ENCODE results near the gene SESN3. TPM values are rescaled to one million over a fixed set of nuclear protein-coding genes. Genes with fewer than 3 reads are reported as not detected.
A peak's percentile ranks its signal among the peaks of the same experiment; 100 is the strongest.

Gene SESN3
- total and polyA plus RNA-seq, 12 donors = 5.9 to 90.0 (median 36.6) TPM

- WGBS, 4 donors = 79 to 100% (median 81%) methylated on average over 1 of the region's 1 CpG
- no peak overlapping the region for H3K4me3 ChIP-seq
- H3K27me3 ChIP-seq = no peaks in the 10 kb centered on the region
- no peaks in the 10 kb centered on the region for H3K9me3 ChIP-seq (replicated peaks in 1 of 3)
- peaks cover 0 to 19% of the 10 kb centered on the region in 2 donors for H3K4me1 ChIP-seq (replicated peaks in 1 of 2)
- no peak overlapping the region for H3K27ac ChIP-seq
- no peak for DNase-seq
- TF ChIP-seq CTCF (IDR thresholded peaks at IDR 0.05) (no peak), POLR2A (IDR thresholded peaks at IDR 0.05) (no peak)
- intact Hi-C loops (cut with DNase I) = loop anchor here in 1 of 2 donors (2.0 to 5.0 kb wide), 2 partner anchors 553 to 611 kb away; no protein-coding TSS in a partner anchor
- no peaks in the 10 kb centered on the region for H3K36me3 ChIP-seq (replicated peaks in 1 of 2)
Observed at GRCh38 chr11:95153857-95154246, 77.2 kb downstream of the SESN3 start.

- intact Hi-C loops (cut with DNase I) = loop anchor here in 1 of 2 donors (2.0 to 5.0 kb wide), 2 partner anchors 554 to 612 kb away; no protein-coding TSS in a partner anchor
- H3K4me3 ChIP-seq = peak overlapping the region in 1 of 4 donors; percentile 19
- H3K27me3 ChIP-seq = no peaks in the 10 kb centered on the region
- TF ChIP-seq POLR2A (IDR thresholded peaks at IDR 0.05) (no peak), CTCF (IDR thresholded peaks at IDR 0.05) (no peak)
- no peak for DNase-seq
- H3K27ac ChIP-seq = no peak overlapping the region
- 42 to 55% (median 53%) methylated on average over 9 to 10 of the region's 10 CpGs for WGBS, 4 donors
- H3K9me3 ChIP-seq (replicated peaks in 1 of 3) = no peaks in the 10 kb centered on the region
- H3K36me3 ChIP-seq (replicated peaks in 1 of 2) = no peaks in the 10 kb centered on the region
- H3K4me1 ChIP-seq (replicated peaks in 1 of 2) = peaks cover 0 to 24% of the 10 kb centered on the region in 2 donors
Observed at GRCh38 chr11:95152876-95153856, 77.8 kb downstream of the SESN3 start.

- Histone ChIP-seq H3K27me3 (no peaks in the 10 kb centered on the region), H3K27ac (peak overlapping the region in 4 of 5 donors; percentile 89 to 94 (median 92)), H3K4me3 (peak overlapping the region; percentile 32 to 68 (median 57)), H3K36me3 (replicated peaks in 1 of 2) (no peaks in the 10 kb centered on the region), H3K4me1 (replicated peaks in 1 of 2) (peaks cover 4 to 38% of the 10 kb centered on the region in 2 donors), H3K9me3 (replicated peaks in 1 of 3) (no peaks in the 10 kb centered on the region)
- WGBS, 4 donors = 0 to 1% (median 1%) methylated on average over 30 to 55 of the region's 55 CpGs
- intact Hi-C loops (cut with DNase I) = loop anchor here (2.0 to 5.0 kb wide), 3 partner anchors 554 to 614 kb away; no protein-coding TSS in a partner anchor
- peak; percentile 91 to 96 (median 94) for DNase-seq
- TF ChIP-seq POLR2A (IDR thresholded peaks at IDR 0.05) = peak; percentile 54 to 66
- TF ChIP-seq CTCF (IDR thresholded peaks at IDR 0.05) = peak; percentile 74 to 98 (median 93)
Observed at GRCh38 chr11:95150956-95151684, 79.9 kb downstream of the SESN3 start.

Measured in adrenal gland (tissue), 12 donors.